Upper lobe of left lung (tissue), 6 donors: ENCODE measurements around the gene RHO. TPM values are rescaled to one million over a fixed set of nuclear protein-coding genes. Genes with fewer than 3 reads are reported as not detected.
"Not testable (repeated sequence)": the region's sequence is repeated elsewhere in the genome, so short reads cannot be mapped to it uniquely, and the experiment has no call there.

Experiments
- ATAC-seq, 2 donors: fragments of 200-7000 bp; cut with Tn5 transposase; one replicate each; pipeline ENCODE4 v1.9.1; 2022; ENCODE audit warnings: mild to moderate bottlenecking in 2 of 2, moderate library complexity in 2 of 2; ENCODE audit not compliant: low FRiP score in 2 of 2
- DNase-seq, 2 donors: peaks; one replicate each; pipeline ENCODE4 v3.0.0-alpha.2; 2019 to 2020
- H3K27ac ChIP-seq, 4 donors: fragments of 200-600 bp; sonication (generic); one replicate each; pipeline ENCODE4 v1.5.1; 2016 to 2019
- H3K27me3 ChIP-seq, 4 donors: fragments of 200-600 bp; sonication (generic); one replicate each; pipeline ENCODE4 v1.5.1; 2017 to 2019
- H3K36me3 ChIP-seq, 4 donors: fragments of 200-600 bp; sonication (generic); one replicate each; pipeline ENCODE4 v1.5.1; 2016 to 2019
- H3K4me1 ChIP-seq, 4 donors: fragments of 200-600 bp; sonication (generic); one replicate each; pipeline ENCODE4 v1.5.1; 2018 to 2019
- H3K4me3 ChIP-seq, 4 donors: fragments of 200-600 bp; sonication (generic); one replicate each; pipeline ENCODE4 v1.5.1; 2017 to 2019; ENCODE audit warnings: mild to moderate bottlenecking in 2 of 4, moderate library complexity in 1 of 4
- H3K9me3 ChIP-seq, 4 donors: fragments of 200-600 bp; sonication (generic); one replicate each; pipeline ENCODE4 v1.5.1; 2018 to 2019
- CTCF ChIP-seq, 6 experiments: fragments of 450-650 bp in 4 of 6; fragments of 200-600 bp in 2 of 6; sonication (generic) in 2 of 6; IDR thresholded peaks; one replicate each; pipeline ENCODE4 v1.5.1; 2016 to 2019; ENCODE audit warnings: antibody characterized with exemption in 6 of 6
- EP300 ChIP-seq, 4 donors: sonication (generic); formaldehyde crosslinking; IDR thresholded peaks; one replicate each; pipeline ENCODE4 v1.5.1; 2017; ENCODE audit warnings: antibody characterized with exemption in 4 of 4, control low read depth in 2 of 4
- POLR2A ChIP-seq, 4 donors: fragments of 450-650 bp; IDR thresholded peaks; one replicate each; pipeline ENCODE4 v1.5.1; 2016 to 2017; ENCODE audit warnings: antibody characterized with exemption in 4 of 4, mild to moderate bottlenecking in 2 of 4
- POLR2AphosphoS5 ChIP-seq, 2 donors: sonication (generic); formaldehyde crosslinking; IDR thresholded peaks; one replicate each; pipeline ENCODE4 v1.5.1; 2017; ENCODE audit warnings: antibody characterized with exemption in 2 of 2
- WGBS, 2 donors: methylation state at CpG; one replicate each; pipeline ENCODE4 v1.1.5; 2017 to 2018; 5-methylcytosine and 5-hydroxymethylcytosine counted together
- total RNA-seq, 6 donors: library from RNA; depleted of rRNA in 4 of 6; stranded (reverse); fragments of >200 nt in 4 of 6; gene quantifications; one replicate each; pipeline versions ENCODE4 v1.1.0 to v1.2.1, GENCODE V29; 2016 to 2021
- donor health status: DM: no; HTN: no; CAD: no; lungs with moderate emphysema.
- donor health status: DM: no; HTN: yes; CAD: no; lungs with severe emphysema.

The RHO gene
- total RNA-seq, result not detected

GRCh38 chr3:129528589-129529100 lies at the start of gene RHO:
Gene RHO, plus strand, starts transcription at chr3:129528639. Its CDS starts 95 bp downstream, at chr3:129528734.
- no peak for DNase-seq
- Histone ChIP-seq H3K36me3 (no peaks in the 10 kb centered on the region), H3K4me3 (no peak within 1 kb of the TSS), H3K27me3 (no peaks in the 10 kb centered on the region), H3K9me3 (no peaks in the 10 kb centered on the region), H3K4me1 (peaks cover 7 to 18% (median 8%) of the 10 kb centered on the region in 4 donors), H3K27ac (no peak within 1 kb of the TSS)
- no peak for ATAC-seq
- WGBS, 2 donors, result 88 to 96% methylated on average over 15 to 18 of the region's 18 CpGs
- TF ChIP-seq POLR2A (IDR thresholded peaks at IDR 0.05) (no peak), POLR2AphosphoS5 (IDR thresholded peaks at IDR 0.05) (no peak), EP300 (IDR thresholded peaks at IDR 0.05) (no peak), CTCF (IDR thresholded peaks at IDR 0.05) (no peak)

GRCh38 chr3:129481225-129481765 lies 47.1 kb upstream of the RHO start:
- ATAC-seq, H3K4me3 ChIP-seq, DNase-seq, H3K27me3 ChIP-seq, H3K9me3 ChIP-seq: not testable (repeated sequence)
- peak overlapping the region; percentile 5 to 48 (median 31) for H3K27ac ChIP-seq
- peaks cover 4 to 82% (median 39%) of the 10 kb centered on the region in 4 donors for H3K36me3 ChIP-seq
- H3K4me1 ChIP-seq, result peaks cover 12 to 21% (median 19%) of the 10 kb centered on the region in 4 donors
- 56 to 64% methylated on average over 3 to 6 of the region's 11 CpGs for WGBS, 2 donors

GRCh38 chr3:129481766-129482332 lies 46.6 kb upstream of the RHO start:
- ATAC-seq, result peak; percentile 43 to 57
- H3K36me3 ChIP-seq, result peaks cover 0 to 76% (median 33%) of the 10 kb centered on the region in 4 donors

GRCh38 chr3:129482721-129483120 lies 45.7 kb upstream of the RHO start:
- Histone ChIP-seq H3K4me3 (no peak overlapping the region), H3K27ac (no peak overlapping the region), H3K27me3 (no peaks in the 10 kb centered on the region), H3K4me1 (peaks cover 19 to 33% (median 30%) of the 10 kb centered on the region in 4 donors), H3K36me3 (peaks cover 0 to 67% (median 28%) of the 10 kb centered on the region in 4 donors), H3K9me3 (no peaks in the 10 kb centered on the region)
- 83 to 94% methylated on average over 1 of the region's 1 CpG for WGBS, 2 donors
- DNase-seq (no peak), ATAC-seq (no peak)
- TF ChIP-seq EP300 (IDR thresholded peaks at IDR 0.05) (no peak), POLR2AphosphoS5 (IDR thresholded peaks at IDR 0.05) (no peak), CTCF (IDR thresholded peaks at IDR 0.05) (no peak), POLR2A (IDR thresholded peaks at IDR 0.05) (no peak)

More at GRCh38 chr3:129481766-129482332, 46.6 kb upstream of the RHO start:
- no peak overlapping the region for H3K4me3 ChIP-seq
- no peaks in the 10 kb centered on the region for H3K27me3 ChIP-seq
- DNase-seq, result peak in 1 of 2 donors; percentile 36
- H3K4me1 ChIP-seq, result peaks cover 17 to 27% (median 24%) of the 10 kb centered on the region in 4 donors
- WGBS, 2 donors, result 72 to 78% methylated on average over 11 to 12 of the region's 12 CpGs
- H3K27ac ChIP-seq, result peak overlapping the region; percentile 16 to 48 (median 31)
- no peaks in the 10 kb centered on the region for H3K9me3 ChIP-seq
- TF ChIP-seq POLR2AphosphoS5 (IDR thresholded peaks at IDR 0.05), result no peak
- no peak for TF ChIP-seq EP300 (IDR thresholded peaks at IDR 0.05)
- TF ChIP-seq POLR2A (IDR thresholded peaks at IDR 0.05), result no peak
- TF ChIP-seq CTCF (IDR thresholded peaks at IDR 0.05), result no peak

GRCh38 chr3:129483870-129484269 lies 44.6 kb upstream of the RHO start:
- Histone ChIP-seq H3K9me3 (no peaks in the 10 kb centered on the region), H3K27ac (no peak overlapping the region), H3K4me3 (no peak overlapping the region), H3K36me3 (peaks cover 0 to 57% (median 20%) of the 10 kb centered on the region in 4 donors), H3K4me1 (peaks cover 19 to 36% (median 31%) of the 10 kb centered on the region in 4 donors), H3K27me3 (no peaks in the 10 kb centered on the region)
- WGBS, 2 donors, result 93 to 95% methylated on average over 8 of the region's 8 CpGs
- ATAC-seq (no peak), DNase-seq (no peak)
- TF ChIP-seq POLR2A (IDR thresholded peaks at IDR 0.05) (no peak), CTCF (IDR thresholded peaks at IDR 0.05) (no peak), POLR2AphosphoS5 (IDR thresholded peaks at IDR 0.05) (no peak), EP300 (IDR thresholded peaks at IDR 0.05) (no peak)

- Histone ChIP-seq H3K4me1 (peaks cover 23 to 39% (median 33%) of the 10 kb centered on the region in 4 donors), H3K36me3 (peaks cover 0 to 49% (median 14%) of the 10 kb centered on the region in 4 donors), H3K27ac (peak overlapping the region; percentile 45 to 81 (median 76))
- H3K9me3 ChIP-seq, H3K4me3 ChIP-seq, H3K27me3 ChIP-seq, ATAC-seq, DNase-seq: not testable (repeated sequence)
- 89 to 97% methylated on average over 6 of the region's 6 CpGs for WGBS, 2 donors
Observed at GRCh38 chr3:129485146-129485545, 43.3 kb upstream of the RHO start.
